CD4-positive, alpha-beta T cell (primary cell): ENCODE data around the gene LDLRAD4. TPM values are rescaled to one million over a fixed set of nuclear protein-coding genes. Genes with fewer than 3 reads are reported as not detected.
"Not testable (repeated sequence)": the region's sequence is repeated elsewhere in the genome, so short reads cannot be mapped to it uniquely, and the experiment has no call there.

Experiments
- ATAC-seq: fragments of 200-7000 bp; cut with Tn5 transposase; one replicate; pipeline ENCODE4 v1.10.0; 2022; ENCODE audit warnings: mild to moderate bottlenecking; ENCODE audit not compliant: poor library complexity
- CTCF ChIA-PET: fragments of 350-600 bp; sonication (Branson Sonifier 250); formaldehyde crosslinking; loops from one replicate; lab custom pipeline; 2021; ENCODE audit warnings: antibody characterized with exemption, inconsistent platforms; lab: Charles Lee
- POLR2A ChIA-PET: fragments of 350-600 bp; sonication (Branson Sonifier 250); formaldehyde crosslinking; loops from one replicate; lab custom pipeline; 2021; ENCODE audit warnings: antibody characterized with exemption, inconsistent platforms; lab: Charles Lee
- DNase-seq, 14 experiments: peaks; one replicate each; pipeline ENCODE4 v3.0.0-alpha.2; 2013 to 2020; ENCODE audit warnings: mixed read lengths in 2 of 14
- H3K27ac ChIP-seq, 2 donors: one replicate each; pipeline versions ENCODE4 v1.5.1 to v1.7.0; 2013; ENCODE audit warnings: low read length in 2 of 2, low read depth in 1 of 2, mild to moderate bottlenecking in 1 of 2
- H3K27me3 ChIP-seq, 2 experiments: 1 replicate in 1 of 2; 2 replicates in 1 of 2; pipeline versions ENCODE4 v1.6.1 to v1.7.0; 2013; ENCODE audit warnings: low read length in 2 of 2, control low read depth in 1 of 2, mild to moderate bottlenecking in 1 of 2, moderate library complexity in 1 of 2; ENCODE audit not compliant: insufficient read depth in 2 of 2, control insufficient read depth in 1 of 2
- H3K36me3 ChIP-seq: one replicate; pipeline ENCODE4 v1.6.1; 2013; ENCODE audit warnings: low read length, control low read depth; ENCODE audit not compliant: insufficient read depth
- H3K4me1 ChIP-seq: one replicate; pipeline ENCODE4 v1.6.1; 2013; ENCODE audit warnings: low read length, control low read depth; ENCODE audit not compliant: insufficient read depth
- H3K4me3 ChIP-seq: one replicate; pipeline ENCODE4 v1.5.1; 2013; ENCODE audit warnings: mild to moderate bottlenecking, low read length, moderate library complexity
- H3K9me3 ChIP-seq, 2 experiments: 1 replicate in 1 of 2; 2 replicates in 1 of 2; pipeline versions ENCODE4 v1.6.1 to v1.7.0; 2013; ENCODE audit warnings: low read length in 2 of 2, mild to moderate bottlenecking in 2 of 2, control low read depth in 1 of 2, moderate library complexity in 1 of 2; ENCODE audit not compliant: control insufficient read depth in 1 of 2, insufficient read depth in 1 of 2
- H3K27ac Mint-ChIP-seq: one replicate; pipeline ENCODE4 v1.8.0; 2020; ENCODE audit warnings: mixed read lengths
- H3K27me3 Mint-ChIP-seq: one replicate; pipeline ENCODE4 v1.8.0; 2021; ENCODE audit warnings: mixed read lengths
- H3K36me3 Mint-ChIP-seq: one replicate; pipeline ENCODE4 v1.8.0; 2021; ENCODE audit warnings: low read depth, mixed read lengths
- H3K4me1 Mint-ChIP-seq: one replicate; pipeline ENCODE4 v1.8.0; 2021; ENCODE audit warnings: low read depth, mixed read lengths
- H3K4me3 Mint-ChIP-seq: one replicate; pipeline ENCODE4 v1.8.0; 2020; ENCODE audit warnings: mild to moderate bottlenecking, mixed read lengths
- H3K9me3 Mint-ChIP-seq: one replicate; pipeline ENCODE4 v1.8.0; 2020; ENCODE audit warnings: mixed read lengths
- intact Hi-C, 2 experiments: fragments of 100-400 bp; cut with DNase I in 1 of 2; cut with micrococcal nuclease in 1 of 2; formaldehyde crosslinking; loops; one replicate each; pipeline versions ENCODE4 v1.15.1 to v1.9.0; 2023 to 2025; cut with DNase I, micrococcal nuclease
- total RNA-seq, 174 experiments: library from RNA in 2 of 174; stranded (reverse) in 2 of 174; gene quantifications; one replicate each; pipeline ENCODE4 v1.2.3 and lab custom pipeline; 2021 to 2026
- TF ChIP-seq, protein P1 (sequence below): fragments of 200-600 bp; IDR thresholded peaks from one replicate; pipeline ENCODE4 v1.8.0; 2022; ENCODE audit warnings: antibody characterized with exemption, mild to moderate bottlenecking

Gene LDLRAD4
- total RNA-seq, 2 experiments from 2014 or later: 51.9 to 52.7 TPM

- Histone ChIP-seq H3K36me3 (no peaks in the 10 kb centered on the region), H3K27me3 (no peaks in the 10 kb centered on the region), H3K27ac (no peak overlapping the region), H3K4me3 (no peak overlapping the region), H3K4me1 (peaks cover 45% of the 10 kb centered on the region), H3K9me3 (peaks cover 0 to 7% of the 10 kb centered on the region in 2 experiments)
- intact Hi-C loops: no loop called here
- Mint-ChIP-seq H3K4me1 (peaks cover 48% of the 10 kb centered on the region), H3K9me3 (no peaks in the 10 kb centered on the region), H3K27me3 (no peaks in the 10 kb centered on the region), H3K4me3 (peak overlapping the region; percentile 70), H3K36me3 (no peaks in the 10 kb centered on the region), H3K27ac (peak overlapping the region; percentile 19)
- ChIA-PET CTCF (interaction anchor here (1.7 kb wide), 1 partner anchor 11 kb away, joined by 3 read pairs; no protein-coding TSS in a partner anchor), POLR2A (no interaction called here)
- peak; percentile 33 for ATAC-seq
- TF ChIP-seq, protein P1, sequence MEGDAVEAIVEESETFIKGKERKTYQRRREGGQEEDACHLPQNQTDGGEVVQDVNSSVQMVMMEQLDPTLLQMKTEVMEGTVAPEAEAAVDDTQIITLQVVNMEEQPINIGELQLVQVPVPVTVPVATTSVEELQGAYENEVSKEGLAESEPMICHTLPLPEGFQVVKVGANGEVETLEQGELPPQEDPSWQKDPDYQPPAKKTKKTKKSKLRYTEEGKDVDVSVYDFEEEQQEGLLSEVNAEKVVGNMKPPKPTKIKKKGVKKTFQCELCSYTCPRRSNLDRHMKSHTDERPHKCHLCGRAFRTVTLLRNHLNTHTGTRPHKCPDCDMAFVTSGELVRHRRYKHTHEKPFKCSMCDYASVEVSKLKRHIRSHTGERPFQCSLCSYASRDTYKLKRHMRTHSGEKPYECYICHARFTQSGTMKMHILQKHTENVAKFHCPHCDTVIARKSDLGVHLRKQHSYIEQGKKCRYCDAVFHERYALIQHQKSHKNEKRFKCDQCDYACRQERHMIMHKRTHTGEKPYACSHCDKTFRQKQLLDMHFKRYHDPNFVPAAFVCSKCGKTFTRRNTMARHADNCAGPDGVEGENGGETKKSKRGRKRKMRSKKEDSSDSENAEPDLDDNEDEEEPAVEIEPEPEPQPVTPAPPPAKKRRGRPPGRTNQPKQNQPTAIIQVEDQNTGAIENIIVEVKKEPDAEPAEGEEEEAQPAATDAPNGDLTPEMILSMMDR: no peak
- DNase-seq: peak in 4 of 14 experiments; percentile 34 to 60 (median 48)
These were observed 43.2 kb downstream of the LDLRAD4 start for GRCh38 chr18:13261661-13262357.

- intact Hi-C loops, CTCF ChIA-PET, H3K27me3 Mint-ChIP-seq, H3K27ac ChIP-seq, H3K4me3 ChIP-seq, H3K9me3 ChIP-seq, POLR2A ChIA-PET, H3K36me3 Mint-ChIP-seq, H3K27me3 ChIP-seq, H3K27ac Mint-ChIP-seq, ATAC-seq, H3K36me3 ChIP-seq, H3K9me3 Mint-ChIP-seq, H3K4me3 Mint-ChIP-seq: not testable (repeated sequence)
- H3K4me1 ChIP-seq: peaks cover 47% of the 10 kb centered on the region
- DNase-seq: peak in 1 of 14 experiments; percentile 22
- H3K4me1 Mint-ChIP-seq: peaks cover 54% of the 10 kb centered on the region
These were observed 43.8 kb downstream of the LDLRAD4 start for GRCh38 chr18:13262358-13262680.

- H3K9me3 Mint-ChIP-seq: no peaks in the 10 kb centered on the region
- peaks cover 61% of the 10 kb centered on the region for H3K4me1 Mint-ChIP-seq
- ATAC-seq (no peak), DNase-seq (peak in 1 of 14 experiments; percentile 26)
- no peak overlapping the region for H3K27ac ChIP-seq
- no peak overlapping the region for H3K4me3 ChIP-seq
- POLR2A ChIA-PET: no interaction called here
- H3K27me3 Mint-ChIP-seq: no peaks in the 10 kb centered on the region
- intact Hi-C loops: no loop called here
- no peaks in the 10 kb centered on the region for H3K36me3 ChIP-seq
- CTCF ChIA-PET: no interaction called here
- H3K36me3 Mint-ChIP-seq: no peaks in the 10 kb centered on the region
- TF ChIP-seq, protein P1: no peak
- peaks cover 54% of the 10 kb centered on the region for H3K4me1 ChIP-seq
- no peak overlapping the region for H3K27ac Mint-ChIP-seq
- H3K4me3 Mint-ChIP-seq: no peak overlapping the region
- H3K9me3 ChIP-seq: peaks cover 0 to 7% of the 10 kb centered on the region in 2 experiments
- no peaks in the 10 kb centered on the region for H3K27me3 ChIP-seq
These were observed 44.5 kb downstream of the LDLRAD4 start for GRCh38 chr18:13262839-13263691.
